Fibroblast of mammary gland (primary cell): ENCODE data around the gene FRY.

Source experiments
- DNase-seq: peaks from one replicate; pipeline ENCODE4 v3.0.0-alpha.2; 2010; ENCODE audit warnings: low read depth
- H3K4me3 ChIP-seq: 2 replicates; pipeline ENCODE4 v1.5.1; 2011; ENCODE audit warnings: low read depth, mild to moderate bottlenecking, low read length, moderate library complexity; ENCODE audit not compliant: control insufficient read depth
- TF ChIP-seq, protein P1 (sequence below): conservative IDR thresholded peaks from 2 replicates; pipeline ENCODE4 v1.5.1; 2011; ENCODE audit warnings: low read depth, low read length, inconsistent platforms; ENCODE audit not compliant: control insufficient read depth, insufficient read depth

Gene FRY

GRCh38 chr13:32134241-32135055, 102.9 kb downstream of the FRY start:
- TF ChIP-seq, protein P1, sequence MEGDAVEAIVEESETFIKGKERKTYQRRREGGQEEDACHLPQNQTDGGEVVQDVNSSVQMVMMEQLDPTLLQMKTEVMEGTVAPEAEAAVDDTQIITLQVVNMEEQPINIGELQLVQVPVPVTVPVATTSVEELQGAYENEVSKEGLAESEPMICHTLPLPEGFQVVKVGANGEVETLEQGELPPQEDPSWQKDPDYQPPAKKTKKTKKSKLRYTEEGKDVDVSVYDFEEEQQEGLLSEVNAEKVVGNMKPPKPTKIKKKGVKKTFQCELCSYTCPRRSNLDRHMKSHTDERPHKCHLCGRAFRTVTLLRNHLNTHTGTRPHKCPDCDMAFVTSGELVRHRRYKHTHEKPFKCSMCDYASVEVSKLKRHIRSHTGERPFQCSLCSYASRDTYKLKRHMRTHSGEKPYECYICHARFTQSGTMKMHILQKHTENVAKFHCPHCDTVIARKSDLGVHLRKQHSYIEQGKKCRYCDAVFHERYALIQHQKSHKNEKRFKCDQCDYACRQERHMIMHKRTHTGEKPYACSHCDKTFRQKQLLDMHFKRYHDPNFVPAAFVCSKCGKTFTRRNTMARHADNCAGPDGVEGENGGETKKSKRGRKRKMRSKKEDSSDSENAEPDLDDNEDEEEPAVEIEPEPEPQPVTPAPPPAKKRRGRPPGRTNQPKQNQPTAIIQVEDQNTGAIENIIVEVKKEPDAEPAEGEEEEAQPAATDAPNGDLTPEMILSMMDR = no peak
- no peak overlapping the region for H3K4me3 ChIP-seq
- DNase-seq = peak; percentile 84

- no peak overlapping the region for H3K4me3 ChIP-seq
- TF ChIP-seq, protein P1 = no peak
- DNase-seq = no peak
Measured at GRCh38 chr13:32135056-32135390, 103.4 kb downstream of the FRY start.

DNA sequence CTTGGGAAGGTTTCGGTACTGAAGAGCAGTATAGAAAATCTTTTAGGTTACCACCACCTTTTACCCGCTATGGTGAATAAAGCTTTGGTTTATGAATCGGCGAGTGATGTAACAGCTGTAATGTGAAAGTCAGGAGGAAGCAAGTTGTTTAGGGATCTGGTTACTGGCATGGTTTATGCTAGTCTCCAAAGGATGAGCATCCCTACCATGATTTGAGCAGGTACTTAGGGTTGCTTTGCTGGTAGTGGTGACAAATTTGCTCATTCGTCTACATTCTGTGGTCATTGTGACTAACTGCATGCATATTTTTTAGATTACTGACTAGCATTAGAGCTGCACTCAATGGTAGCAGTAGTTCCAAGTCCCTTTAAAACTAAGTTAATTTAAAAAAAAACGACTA, 104.1 kb downstream of the FRY start:
- peak; percentile 85 for DNase-seq
- H3K4me3 ChIP-seq = no peak overlapping the region
- TF ChIP-seq, protein P1 = no peak

GRCh38 chr13:32136061-32136460, 104.5 kb downstream of the FRY start:
- TF ChIP-seq, protein P1 = no peak
- DNase-seq = no peak
- H3K4me3 ChIP-seq = no peak overlapping the region

DNA sequence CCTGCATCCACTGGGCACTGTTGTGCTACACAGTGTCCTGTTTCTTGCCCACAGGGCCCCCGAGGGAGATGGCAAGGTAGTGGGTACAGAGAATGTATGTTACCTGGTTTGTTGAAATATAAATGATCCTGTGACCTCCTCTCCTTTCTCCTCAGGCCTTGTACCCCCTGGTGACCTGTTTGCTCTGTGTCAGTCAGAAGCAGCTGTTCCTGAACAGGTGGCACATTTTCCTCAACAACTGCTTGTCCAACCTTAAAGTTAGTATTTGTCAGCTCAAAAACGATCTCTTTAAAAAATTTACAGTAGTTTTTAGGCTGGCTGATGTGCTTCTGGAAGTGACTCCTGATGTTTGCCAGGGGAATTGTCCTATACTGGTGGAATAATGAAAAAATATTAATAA, 105.1 kb downstream of the FRY start:
- DNase-seq = no peak
- TF ChIP-seq, protein P1 = no peak
- no peak overlapping the region for H3K4me3 ChIP-seq

DNA sequence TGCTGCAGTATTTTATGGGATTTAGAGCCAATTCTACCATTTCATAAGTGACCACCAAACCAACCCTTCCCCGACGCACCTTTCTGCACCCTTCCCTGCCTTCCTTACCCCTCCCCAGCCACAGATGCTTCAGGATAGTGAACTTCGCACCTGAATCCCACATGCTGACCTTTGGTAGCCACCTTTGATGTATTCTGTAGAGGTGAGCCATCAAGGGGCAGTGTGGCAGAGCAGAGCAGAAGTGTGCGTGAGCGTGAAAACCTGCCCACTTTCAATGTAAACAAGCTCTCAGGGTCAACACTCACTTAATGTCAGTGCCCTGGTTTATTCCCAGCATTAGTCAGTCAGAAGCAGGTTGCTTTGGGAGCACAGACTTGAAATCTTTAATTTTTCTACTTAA, 107.7 kb downstream of the FRY start:
- no peak for DNase-seq
- TF ChIP-seq, protein P1 = no peak
- no peak overlapping the region for H3K4me3 ChIP-seq
